Measurements from ENCODE around the gene WWOX.

DNA sequence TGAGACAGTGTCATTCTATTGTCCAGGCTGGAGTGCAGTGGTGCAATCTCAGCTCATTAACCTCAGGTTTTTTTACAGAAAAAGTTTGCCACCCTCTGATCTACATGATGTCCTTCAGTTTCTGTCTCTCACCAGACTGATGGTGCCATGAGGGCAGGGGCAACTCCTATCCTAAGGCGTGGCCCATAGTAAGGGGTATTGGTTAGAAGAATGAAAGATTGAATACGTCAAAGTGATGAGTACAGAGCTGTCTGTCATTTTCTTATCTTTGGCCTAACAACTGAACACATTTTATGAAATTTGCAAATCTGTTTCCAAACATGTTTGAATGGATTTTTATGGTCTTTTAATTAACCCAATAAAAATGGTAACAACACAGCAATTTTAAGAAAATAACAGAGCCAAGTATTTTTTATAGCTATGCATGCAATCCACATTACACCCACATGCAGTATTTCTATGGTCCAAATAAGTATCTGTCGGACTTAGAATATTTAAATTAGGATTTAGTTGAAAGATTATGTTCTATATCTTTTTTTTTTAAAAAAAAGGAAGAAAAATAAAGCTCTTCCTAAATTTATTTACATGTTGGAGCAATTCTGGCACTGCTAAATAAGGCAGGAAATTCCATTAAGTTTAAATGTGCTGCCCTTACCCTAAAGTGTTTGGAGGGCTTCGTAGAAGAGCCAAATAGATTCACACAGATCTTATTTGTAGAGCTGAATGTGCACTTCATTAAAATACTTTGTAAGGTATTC lies 192.8 kb downstream of the WWOX start:
- TF ChIP-seq, protein P1, sequence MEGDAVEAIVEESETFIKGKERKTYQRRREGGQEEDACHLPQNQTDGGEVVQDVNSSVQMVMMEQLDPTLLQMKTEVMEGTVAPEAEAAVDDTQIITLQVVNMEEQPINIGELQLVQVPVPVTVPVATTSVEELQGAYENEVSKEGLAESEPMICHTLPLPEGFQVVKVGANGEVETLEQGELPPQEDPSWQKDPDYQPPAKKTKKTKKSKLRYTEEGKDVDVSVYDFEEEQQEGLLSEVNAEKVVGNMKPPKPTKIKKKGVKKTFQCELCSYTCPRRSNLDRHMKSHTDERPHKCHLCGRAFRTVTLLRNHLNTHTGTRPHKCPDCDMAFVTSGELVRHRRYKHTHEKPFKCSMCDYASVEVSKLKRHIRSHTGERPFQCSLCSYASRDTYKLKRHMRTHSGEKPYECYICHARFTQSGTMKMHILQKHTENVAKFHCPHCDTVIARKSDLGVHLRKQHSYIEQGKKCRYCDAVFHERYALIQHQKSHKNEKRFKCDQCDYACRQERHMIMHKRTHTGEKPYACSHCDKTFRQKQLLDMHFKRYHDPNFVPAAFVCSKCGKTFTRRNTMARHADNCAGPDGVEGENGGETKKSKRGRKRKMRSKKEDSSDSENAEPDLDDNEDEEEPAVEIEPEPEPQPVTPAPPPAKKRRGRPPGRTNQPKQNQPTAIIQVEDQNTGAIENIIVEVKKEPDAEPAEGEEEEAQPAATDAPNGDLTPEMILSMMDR (conservative IDR thresholded peaks at IDR 0.05; ENCODE audit: low read depth, low read length), result no peak
- TF ChIP-seq EZH2phosphoT487 (IDR thresholded peaks at IDR 0.05; ENCODE audit: borderline replicate concordance, low read length) (no peak), EZH2 (IDR thresholded peaks at IDR 0.05; ENCODE audit: low read length, unreplicated experiment) (no peak)
